BJ (cell line): ENCODE data around the gene CDH8. TPM values are rescaled to one million over a fixed set of nuclear protein-coding genes. Genes with fewer than 3 reads are reported as not detected.

Experiments used
- CTCF ChIA-PET: fragments of 350-600 bp; formaldehyde crosslinking; extraction: SDS; loops from one replicate; lab custom pipeline; 2021; ENCODE audit warnings: antibody characterized with exemption, inconsistent platforms; lab: Yijun Ruan, JAX
- POLR2A ChIA-PET: fragments of 300-600 bp; sonication (Branson Sonifier 250); formaldehyde crosslinking; extraction: SDS; loops from one replicate; lab custom pipeline; 2021; ENCODE audit warnings: antibody characterized with exemption; lab: Charles Lee
- DNase-seq: peaks from one replicate; pipeline ENCODE4 v3.0.0-alpha.2; 2011; ENCODE audit warnings: low read depth
- H3K27me3 ChIP-seq: 2 replicates; pipeline ENCODE4 v1.6.0; 2011; ENCODE audit warnings: low read length; ENCODE audit not compliant: control insufficient read depth, insufficient read depth
- H3K36me3 ChIP-seq: 2 replicates; pipeline ENCODE4 v1.5.1; 2011; ENCODE audit warnings: low read length; ENCODE audit not compliant: control insufficient read depth, insufficient read depth
- H3K4me3 ChIP-seq: 2 replicates; pipeline ENCODE4 v1.5.1; 2011; ENCODE audit warnings: low read depth, mild to moderate bottlenecking, control low read depth, low read length
- polyA plus RNA-seq: library from polyadenylated mRNA; depleted of rRNA; stranded (reverse); fragments of >200 nt; gene quantifications from 2 replicates; pipeline ENCODE4 v1.2.3, GENCODE V29; 2011
- TF ChIP-seq, protein P1 (sequence below): IDR thresholded peaks from 2 replicates; pipeline ENCODE4 v1.5.1; 2011; ENCODE audit warnings: low read depth, mild to moderate bottlenecking, control low read depth, inconsistent platforms, low read length, moderate library complexity; ENCODE audit not compliant: insufficient read depth

The CDH8 gene
- polyA plus RNA-seq, 1 experiment = 0.13 TPM

DNA sequence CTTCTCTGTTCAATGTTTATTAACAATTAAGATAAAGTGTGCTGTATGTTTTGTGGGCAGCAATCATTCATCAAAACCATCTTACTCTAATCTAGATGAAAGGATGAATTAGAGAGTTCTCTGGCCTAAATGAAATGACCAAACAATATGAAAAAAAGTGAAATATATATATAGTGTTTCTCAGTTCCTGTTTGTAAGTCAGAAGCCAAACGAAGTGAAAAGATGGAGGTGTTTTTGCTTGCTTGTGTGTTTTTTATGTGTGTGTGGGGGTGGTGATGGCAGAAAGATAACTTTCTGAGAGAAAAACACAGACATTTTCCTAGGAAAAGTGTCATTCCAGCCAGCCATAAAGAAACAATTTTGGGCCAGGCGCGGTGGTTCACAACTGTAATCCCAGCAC lies 138.6 kb downstream of the CDH8 start:
- POLR2A ChIA-PET = no interaction called here
- TF ChIP-seq, protein P1, sequence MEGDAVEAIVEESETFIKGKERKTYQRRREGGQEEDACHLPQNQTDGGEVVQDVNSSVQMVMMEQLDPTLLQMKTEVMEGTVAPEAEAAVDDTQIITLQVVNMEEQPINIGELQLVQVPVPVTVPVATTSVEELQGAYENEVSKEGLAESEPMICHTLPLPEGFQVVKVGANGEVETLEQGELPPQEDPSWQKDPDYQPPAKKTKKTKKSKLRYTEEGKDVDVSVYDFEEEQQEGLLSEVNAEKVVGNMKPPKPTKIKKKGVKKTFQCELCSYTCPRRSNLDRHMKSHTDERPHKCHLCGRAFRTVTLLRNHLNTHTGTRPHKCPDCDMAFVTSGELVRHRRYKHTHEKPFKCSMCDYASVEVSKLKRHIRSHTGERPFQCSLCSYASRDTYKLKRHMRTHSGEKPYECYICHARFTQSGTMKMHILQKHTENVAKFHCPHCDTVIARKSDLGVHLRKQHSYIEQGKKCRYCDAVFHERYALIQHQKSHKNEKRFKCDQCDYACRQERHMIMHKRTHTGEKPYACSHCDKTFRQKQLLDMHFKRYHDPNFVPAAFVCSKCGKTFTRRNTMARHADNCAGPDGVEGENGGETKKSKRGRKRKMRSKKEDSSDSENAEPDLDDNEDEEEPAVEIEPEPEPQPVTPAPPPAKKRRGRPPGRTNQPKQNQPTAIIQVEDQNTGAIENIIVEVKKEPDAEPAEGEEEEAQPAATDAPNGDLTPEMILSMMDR = no peak
- no peaks in the 10 kb centered on the region for H3K36me3 ChIP-seq
- no peak for DNase-seq
- no peaks in the 10 kb centered on the region for H3K27me3 ChIP-seq
- CTCF ChIA-PET = no interaction called here
- H3K4me3 ChIP-seq = no peak overlapping the region

DNA sequence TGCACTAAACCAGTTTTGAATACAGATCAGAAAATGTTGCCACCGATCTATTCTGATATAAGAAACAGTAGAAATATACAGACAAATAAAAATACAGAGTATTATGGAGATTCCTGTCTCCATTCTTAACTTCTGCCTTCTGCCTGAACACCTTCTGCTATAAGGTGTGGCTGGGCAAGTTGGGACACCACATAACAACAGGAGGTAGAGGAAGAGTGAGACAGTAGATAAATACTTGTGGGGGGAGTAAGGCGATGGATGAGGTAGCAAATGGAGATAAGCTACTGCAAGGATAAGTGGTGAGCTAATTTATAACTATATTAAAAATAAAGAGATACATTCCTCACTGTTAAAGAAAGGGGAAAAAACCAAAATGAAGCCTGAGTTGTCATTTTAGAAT lies 143.7 kb downstream of the CDH8 start:
- TF ChIP-seq, protein P1 = no peak
- Histone ChIP-seq H3K36me3 (no peaks in the 10 kb centered on the region), H3K27me3 (no peaks in the 10 kb centered on the region), H3K4me3 (no peak overlapping the region)
- ChIA-PET CTCF (no interaction called here), POLR2A (no interaction called here)
- no peak for DNase-seq

DNA sequence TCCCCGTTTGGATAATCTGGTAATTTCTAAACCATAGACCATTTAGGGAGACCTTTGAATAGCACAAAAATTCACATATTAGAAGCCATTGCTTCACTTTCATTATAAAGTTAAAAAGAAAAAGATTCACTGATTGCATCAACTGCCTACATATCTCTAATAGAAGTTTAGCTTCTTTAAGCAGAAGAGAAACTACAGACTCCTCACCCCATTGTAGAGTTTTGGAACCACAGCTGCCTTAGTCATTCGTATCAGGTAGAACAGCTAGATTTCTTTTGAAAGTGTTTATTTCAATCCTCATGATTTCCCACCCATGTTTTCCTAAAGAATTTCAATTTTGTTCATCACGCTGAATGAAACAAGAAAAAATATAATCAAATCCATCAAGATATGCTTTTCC lies 144.8 kb downstream of the CDH8 start:
- CTCF ChIA-PET = no interaction called here
- POLR2A ChIA-PET = no interaction called here
- no peaks in the 10 kb centered on the region for H3K27me3 ChIP-seq
- no peak for DNase-seq
- TF ChIP-seq, protein P1 = no peak
- no peak overlapping the region for H3K4me3 ChIP-seq
- H3K36me3 ChIP-seq = no peaks in the 10 kb centered on the region

DNA sequence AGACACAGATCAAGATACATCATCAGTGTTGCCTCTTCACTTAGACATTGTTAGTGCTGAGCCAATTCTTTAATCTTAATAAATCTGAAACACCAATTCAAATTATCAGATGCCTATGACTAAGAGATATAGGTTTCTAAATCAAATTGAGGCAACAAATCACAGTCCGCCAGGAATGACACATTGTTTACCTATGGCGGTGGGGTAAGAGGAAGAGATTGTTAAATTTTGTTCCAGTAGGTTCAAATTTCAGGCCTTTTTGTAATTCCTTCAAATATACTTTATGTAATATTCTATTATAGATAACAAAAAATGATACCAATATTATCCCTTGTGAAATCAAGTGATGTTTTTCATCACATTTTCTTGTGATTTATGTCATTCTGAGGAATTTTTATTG lies 145.9 kb downstream of the CDH8 start:
- no peaks in the 10 kb centered on the region for H3K36me3 ChIP-seq
- H3K4me3 ChIP-seq = no peak overlapping the region
- TF ChIP-seq, protein P1 = no peak
- CTCF ChIA-PET = no interaction called here
- POLR2A ChIA-PET = no interaction called here
- DNase-seq = no peak
- no peaks in the 10 kb centered on the region for H3K27me3 ChIP-seq

DNA sequence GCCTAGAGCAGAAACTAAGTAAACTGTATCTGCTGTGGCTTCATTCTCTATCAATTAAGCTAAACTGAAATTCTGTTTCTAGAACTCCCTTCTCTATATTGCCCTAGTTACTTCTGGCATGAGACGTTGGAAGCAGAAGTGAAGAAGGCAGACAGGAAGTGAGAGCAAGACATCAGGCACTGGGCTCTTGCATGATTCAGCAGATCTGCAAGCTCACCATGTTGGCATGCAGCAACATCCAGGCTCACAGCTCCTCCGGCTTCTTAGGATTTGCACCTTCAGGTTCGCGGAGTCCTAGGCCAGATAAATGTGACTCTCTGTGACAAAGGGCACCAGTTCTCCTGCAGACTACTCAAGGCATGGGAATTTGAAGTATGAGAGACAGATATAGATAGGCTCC lies 148.3 kb downstream of the CDH8 start:
- Histone ChIP-seq H3K4me3 (no peak overlapping the region), H3K27me3 (no peaks in the 10 kb centered on the region), H3K36me3 (no peaks in the 10 kb centered on the region)
- no peak for DNase-seq
- CTCF ChIA-PET = no interaction called here
- POLR2A ChIA-PET = no interaction called here
- TF ChIP-seq, protein P1 = no peak
